Esophagus muscularis mucosa (tissue), 4 donors: ENCODE data around the gene SSRP1.

Source experiments
- EP300 ChIP-seq: sonication (generic); formaldehyde crosslinking; IDR thresholded peaks from one replicate; pipeline ENCODE4 v1.6.1; 2017; ENCODE audit warnings: antibody characterized with exemption
- POLR2A ChIP-seq: fragments of 450-650 bp; IDR thresholded peaks from one replicate; pipeline ENCODE4 v1.6.1; 2017; ENCODE audit warnings: antibody characterized with exemption, moderate library complexity, mild to moderate bottlenecking, low read depth
- TF ChIP-seq, protein P1 (sequence below), 3 experiments: fragments of 200-600 bp in 2 of 3; fragments of 450-650 bp in 1 of 3; sonication (generic) in 2 of 3; IDR thresholded peaks; one replicate each; pipeline ENCODE4 v1.5.1; 2017 to 2019; ENCODE audit warnings: antibody characterized with exemption in 3 of 3, mild to moderate bottlenecking in 2 of 3, moderate library complexity in 1 of 3

DNA sequence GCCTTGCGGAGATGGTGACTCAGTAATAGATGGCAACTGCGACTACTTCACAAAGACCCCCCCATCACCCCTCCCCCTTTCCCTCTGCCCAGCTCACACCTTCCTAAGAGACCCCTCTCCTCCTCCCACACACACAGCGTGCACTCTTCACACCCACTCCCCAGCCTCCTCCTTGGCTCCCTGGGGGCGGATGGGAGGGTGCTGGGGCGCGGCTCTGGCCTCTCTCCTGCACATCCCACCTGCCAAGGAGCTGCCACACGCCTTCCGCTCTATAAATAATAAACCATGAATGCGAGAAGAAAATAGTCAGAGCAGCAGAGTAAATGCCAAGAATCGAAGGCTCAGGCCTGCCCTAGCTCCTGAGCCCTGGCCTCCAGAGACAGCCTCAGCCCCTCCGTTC is 7.0 kb upstream of the SSRP1 start:
- TF ChIP-seq, protein P1, sequence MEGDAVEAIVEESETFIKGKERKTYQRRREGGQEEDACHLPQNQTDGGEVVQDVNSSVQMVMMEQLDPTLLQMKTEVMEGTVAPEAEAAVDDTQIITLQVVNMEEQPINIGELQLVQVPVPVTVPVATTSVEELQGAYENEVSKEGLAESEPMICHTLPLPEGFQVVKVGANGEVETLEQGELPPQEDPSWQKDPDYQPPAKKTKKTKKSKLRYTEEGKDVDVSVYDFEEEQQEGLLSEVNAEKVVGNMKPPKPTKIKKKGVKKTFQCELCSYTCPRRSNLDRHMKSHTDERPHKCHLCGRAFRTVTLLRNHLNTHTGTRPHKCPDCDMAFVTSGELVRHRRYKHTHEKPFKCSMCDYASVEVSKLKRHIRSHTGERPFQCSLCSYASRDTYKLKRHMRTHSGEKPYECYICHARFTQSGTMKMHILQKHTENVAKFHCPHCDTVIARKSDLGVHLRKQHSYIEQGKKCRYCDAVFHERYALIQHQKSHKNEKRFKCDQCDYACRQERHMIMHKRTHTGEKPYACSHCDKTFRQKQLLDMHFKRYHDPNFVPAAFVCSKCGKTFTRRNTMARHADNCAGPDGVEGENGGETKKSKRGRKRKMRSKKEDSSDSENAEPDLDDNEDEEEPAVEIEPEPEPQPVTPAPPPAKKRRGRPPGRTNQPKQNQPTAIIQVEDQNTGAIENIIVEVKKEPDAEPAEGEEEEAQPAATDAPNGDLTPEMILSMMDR (IDR thresholded peaks at IDR 0.05), result no peak
- no peak for TF ChIP-seq POLR2A
- no peak for TF ChIP-seq EP300
